NB4 (cell line): ENCODE results near the gene CD24.

Experiments
- DNase-seq: peaks from one replicate; pipeline ENCODE4 v3.0.0; 2010; ENCODE audit warnings: low read depth
- H3K4me3 ChIP-seq: one replicate; pipeline ENCODE4 v1.5.1; 2011; ENCODE audit warnings: mild to moderate bottlenecking, low read depth, low read length, moderate library complexity
- MYC ChIP-seq: IDR thresholded peaks from 2 replicates; pipeline ENCODE4 v1.6.1; 2011; ENCODE audit warnings: low read depth, low read length
- POLR2A ChIP-seq: IDR thresholded peaks from 2 replicates; pipeline ENCODE4 v1.6.1; 2011; ENCODE audit warnings: mild to moderate bottlenecking; ENCODE audit not compliant: insufficient read length; ENCODE audit errors: extremely low read depth
- TF ChIP-seq, protein P1 (sequence below): IDR thresholded peaks from one replicate; pipeline ENCODE4 v1.5.1; 2012; ENCODE audit warnings: low read depth, low read length
- TF ChIP-seq, protein P2 (sequence below): IDR thresholded peaks from 2 replicates; pipeline ENCODE4 v1.6.1; 2011; ENCODE audit warnings: low read depth, low read length

The CD24 gene

DNA sequence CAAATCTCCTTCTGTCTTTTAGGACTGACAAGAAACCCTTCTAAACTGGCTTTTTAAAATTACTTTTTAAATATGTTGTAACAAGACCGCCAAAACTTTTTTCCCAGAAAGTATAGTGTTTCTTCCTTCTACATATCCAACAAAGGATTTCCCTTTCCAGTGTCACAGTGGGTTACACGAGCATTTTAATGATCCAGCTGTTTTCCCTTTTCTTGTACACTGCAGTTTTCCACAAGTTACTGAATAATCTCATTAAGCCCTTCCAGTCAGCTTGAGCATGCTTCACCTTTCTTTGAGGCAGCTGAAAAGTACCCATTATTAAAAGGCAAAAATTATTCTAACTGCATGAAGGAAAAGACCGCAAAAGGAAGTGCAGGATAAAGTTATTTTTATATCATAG, 48.6 kb downstream of the CD24 start:
- TF ChIP-seq POLR2A (no peak), MYC (no peak)
- TF ChIP-seq, protein P1, sequence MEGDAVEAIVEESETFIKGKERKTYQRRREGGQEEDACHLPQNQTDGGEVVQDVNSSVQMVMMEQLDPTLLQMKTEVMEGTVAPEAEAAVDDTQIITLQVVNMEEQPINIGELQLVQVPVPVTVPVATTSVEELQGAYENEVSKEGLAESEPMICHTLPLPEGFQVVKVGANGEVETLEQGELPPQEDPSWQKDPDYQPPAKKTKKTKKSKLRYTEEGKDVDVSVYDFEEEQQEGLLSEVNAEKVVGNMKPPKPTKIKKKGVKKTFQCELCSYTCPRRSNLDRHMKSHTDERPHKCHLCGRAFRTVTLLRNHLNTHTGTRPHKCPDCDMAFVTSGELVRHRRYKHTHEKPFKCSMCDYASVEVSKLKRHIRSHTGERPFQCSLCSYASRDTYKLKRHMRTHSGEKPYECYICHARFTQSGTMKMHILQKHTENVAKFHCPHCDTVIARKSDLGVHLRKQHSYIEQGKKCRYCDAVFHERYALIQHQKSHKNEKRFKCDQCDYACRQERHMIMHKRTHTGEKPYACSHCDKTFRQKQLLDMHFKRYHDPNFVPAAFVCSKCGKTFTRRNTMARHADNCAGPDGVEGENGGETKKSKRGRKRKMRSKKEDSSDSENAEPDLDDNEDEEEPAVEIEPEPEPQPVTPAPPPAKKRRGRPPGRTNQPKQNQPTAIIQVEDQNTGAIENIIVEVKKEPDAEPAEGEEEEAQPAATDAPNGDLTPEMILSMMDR = no peak
- TF ChIP-seq, protein P2, sequence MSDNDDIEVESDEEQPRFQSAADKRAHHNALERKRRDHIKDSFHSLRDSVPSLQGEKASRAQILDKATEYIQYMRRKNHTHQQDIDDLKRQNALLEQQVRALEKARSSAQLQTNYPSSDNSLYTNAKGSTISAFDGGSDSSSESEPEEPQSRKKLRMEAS = no peak
- no peak for DNase-seq

DNA sequence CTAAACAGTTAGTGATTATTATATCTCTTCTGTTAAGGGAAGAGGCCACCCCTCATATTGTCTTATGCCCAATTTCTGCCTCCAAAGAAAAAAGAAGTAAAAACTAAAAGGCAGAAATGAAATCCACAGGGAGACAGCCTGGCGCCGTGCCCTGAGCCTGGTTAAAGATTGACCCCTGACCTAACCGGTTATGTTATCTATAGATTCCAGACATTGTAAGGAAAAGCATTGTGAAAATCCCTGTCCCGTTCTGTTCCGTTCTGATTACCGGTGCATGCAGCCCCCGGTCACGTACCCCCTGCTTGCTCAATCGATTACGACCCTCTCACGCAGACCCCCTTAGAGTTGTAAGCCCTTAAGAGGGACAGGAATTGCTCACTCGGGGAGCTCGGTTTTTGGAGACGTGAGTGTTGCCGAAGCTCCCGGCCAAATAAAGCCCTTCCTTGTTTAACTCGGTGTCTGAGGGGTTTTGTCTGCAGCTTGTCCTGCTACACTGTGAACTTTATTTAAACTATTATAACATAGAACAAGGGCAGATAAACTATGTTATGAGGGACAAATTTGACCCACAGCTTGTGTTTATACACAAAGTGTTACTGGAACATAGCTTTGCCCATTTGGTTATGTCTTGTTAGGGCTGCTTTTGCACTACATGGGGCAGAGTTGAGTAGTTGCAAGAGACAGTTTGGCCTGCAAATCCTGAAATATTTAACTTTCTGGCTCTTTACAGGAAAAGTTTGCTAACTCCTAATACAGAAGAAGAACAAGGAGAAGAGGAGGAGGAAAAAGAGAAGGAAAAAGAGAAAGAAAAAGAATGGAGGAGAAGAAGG, 49.6 kb downstream of the CD24 start:
- no peak for DNase-seq
- TF ChIP-seq POLR2A (no peak), MYC (no peak)
- TF ChIP-seq, protein P1 = no peak
- TF ChIP-seq, protein P2 = no peak
- H3K4me3 ChIP-seq = no peak overlapping the region

More for the DNA sequence above, 48.6 kb downstream of the CD24 start:
- H3K4me3 ChIP-seq = no peak overlapping the region

- TF ChIP-seq, protein P1 = no peak
- TF ChIP-seq, protein P2 = no peak
- no peak for TF ChIP-seq MYC
- no peak for TF ChIP-seq POLR2A
- H3K4me3 ChIP-seq = no peak overlapping the region
- no peak for DNase-seq
Measured at GRCh38 chr6:106922626-106923025, 51.9 kb downstream of the CD24 start.
